Transverse colon (tissue), 4 donors: Measurements from ENCODE around the gene S100PBP. TPM values are rescaled to one million over a fixed set of nuclear protein-coding genes. Genes with fewer than 3 reads are reported as not detected.

Experiments
- DNase-seq: peaks from one replicate; pipeline ENCODE4 v3.0.0-alpha.2; 2019
- H3K27ac ChIP-seq, 4 donors: fragments of 200-600 bp; sonication (generic); 2 replicates each; pipeline ENCODE4 v1.5.1; 2016 to 2018; ENCODE audit warnings: inconsistent platforms in 4 of 4
- H3K27me3 ChIP-seq: fragments of 200-600 bp; sonication (generic); 2 replicates; pipeline ENCODE4 v1.5.1; 2017; ENCODE audit warnings: inconsistent platforms
- H3K36me3 ChIP-seq, 4 donors: fragments of 200-600 bp; sonication (generic); 2 replicates each; pipeline ENCODE4 v1.5.1; 2017 to 2019; ENCODE audit warnings: inconsistent platforms in 4 of 4
- H3K4me1 ChIP-seq, 4 donors: fragments of 200-600 bp; sonication (generic); 2 replicates each; pipeline ENCODE4 v1.5.1; 2017 to 2020; ENCODE audit warnings: inconsistent platforms in 4 of 4
- H3K4me3 ChIP-seq, 4 donors: fragments of 200-600 bp; sonication (generic); 1 replicate in 1 of 4; 2 replicates in 3 of 4; pipeline versions ENCODE4 v1.5.1 to v1.6.1; 2017 to 2019; ENCODE audit warnings: inconsistent platforms in 4 of 4
- H3K9me3 ChIP-seq, 2 donors: fragments of 200-600 bp; sonication (generic); 2 replicates each; pipeline ENCODE4 v1.5.1; 2017 to 2019; ENCODE audit warnings: inconsistent platforms in 2 of 2
- EP300 ChIP-seq: sonication (generic); formaldehyde crosslinking; IDR thresholded peaks from one replicate; pipeline ENCODE4 v1.6.1; 2017; ENCODE audit warnings: antibody characterized with exemption, low read depth
- POLR2A ChIP-seq: fragments of 450-650 bp; IDR thresholded peaks from one replicate; pipeline ENCODE4 v1.6.1; 2016; ENCODE audit warnings: antibody characterized with exemption, mild to moderate bottlenecking, moderate library complexity
- POLR2AphosphoS5 ChIP-seq, 3 donors: sonication (generic); formaldehyde crosslinking; IDR thresholded peaks; one replicate each; pipeline ENCODE4 v1.6.1; 2016; ENCODE audit warnings: antibody characterized with exemption in 3 of 3
- WGBS, 2 donors: methylation state at CpG; one replicate each; pipeline ENCODE4 v1.1.5; 2018; ENCODE audit warnings: low coverage in 1 of 2; 5-methylcytosine and 5-hydroxymethylcytosine counted together
- in situ Hi-C, 4 donors: fragments of 200-750 bp; cut with MboI; loops; one replicate each; pipeline versions ENCODE4 v1.15.0 to v1.15.1; 2017; ENCODE audit warnings: low sequenced_read_pairs in 3 of 4, low pct_ligation_motif_present in 1 of 4, low pct_unique_long_range_greater_than_20kb in 1 of 4
- intact Hi-C: fragments of 100-400 bp; cut with DNase I; formaldehyde crosslinking; loops from one replicate; pipeline ENCODE4 v1.15.1; 2023; ENCODE audit warnings: low total_unique reads
- total RNA-seq, 4 donors: library from RNA; depleted of rRNA; stranded (reverse); fragments of >200 nt; gene quantifications; one replicate each; pipeline ENCODE4 v1.1.0, GENCODE V29; 2016
- TF ChIP-seq, protein P1 (sequence below), 5 experiments: fragments of 200-600 bp in 3 of 5; fragments of 450-650 bp in 2 of 5; sonication (generic) in 3 of 5; IDR thresholded peaks; 1 replicate in 2 of 5; 2 replicates in 3 of 5; pipeline ENCODE4 v1.5.1; 2016 to 2017; ENCODE audit warnings: antibody characterized with exemption in 5 of 5, inconsistent platforms in 3 of 5, mild to moderate bottlenecking in 2 of 5, moderate library complexity in 1 of 5

The S100PBP gene
- total RNA-seq, 4 donors from 2014 or later, result 26.2 to 257 (median 40.7) TPM

DNA sequence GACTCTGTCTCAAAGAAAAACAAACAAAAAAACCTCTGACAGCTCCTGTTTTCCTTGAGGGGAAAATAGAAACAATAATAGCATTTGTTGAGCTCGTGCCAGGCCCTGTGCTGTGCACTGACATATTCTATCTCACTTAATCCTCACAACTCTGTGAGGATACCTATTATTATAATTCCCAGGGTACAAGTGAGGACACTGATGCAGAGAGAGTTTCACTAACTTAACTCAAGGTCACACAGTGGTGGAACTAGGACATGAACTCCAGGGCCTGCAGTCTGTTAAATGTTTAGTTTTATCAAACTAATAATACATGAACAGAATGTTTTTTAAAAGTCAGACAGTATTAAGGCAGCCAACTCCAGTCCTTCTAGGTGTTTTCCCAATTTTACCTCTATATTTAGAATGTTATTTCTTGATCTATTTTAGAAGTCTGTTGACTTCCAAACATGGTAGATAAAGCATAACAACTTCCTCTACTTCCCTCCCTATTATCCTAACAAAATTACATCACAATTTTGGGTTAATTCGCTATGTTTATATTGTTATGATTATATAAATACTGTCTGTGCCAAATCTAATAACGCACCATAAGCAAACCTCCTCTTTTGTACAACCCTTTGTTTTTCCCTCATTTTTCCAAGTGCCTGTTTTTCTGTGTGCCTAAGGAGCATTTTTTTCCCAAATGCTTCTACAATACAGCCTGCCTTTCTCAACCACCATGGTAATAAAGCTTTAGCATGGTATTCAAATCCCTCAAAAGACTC is 48.4 kb downstream of the S100PBP start:
- no peak for TF ChIP-seq EP300
- TF ChIP-seq POLR2A, result no peak
- TF ChIP-seq, protein P1, sequence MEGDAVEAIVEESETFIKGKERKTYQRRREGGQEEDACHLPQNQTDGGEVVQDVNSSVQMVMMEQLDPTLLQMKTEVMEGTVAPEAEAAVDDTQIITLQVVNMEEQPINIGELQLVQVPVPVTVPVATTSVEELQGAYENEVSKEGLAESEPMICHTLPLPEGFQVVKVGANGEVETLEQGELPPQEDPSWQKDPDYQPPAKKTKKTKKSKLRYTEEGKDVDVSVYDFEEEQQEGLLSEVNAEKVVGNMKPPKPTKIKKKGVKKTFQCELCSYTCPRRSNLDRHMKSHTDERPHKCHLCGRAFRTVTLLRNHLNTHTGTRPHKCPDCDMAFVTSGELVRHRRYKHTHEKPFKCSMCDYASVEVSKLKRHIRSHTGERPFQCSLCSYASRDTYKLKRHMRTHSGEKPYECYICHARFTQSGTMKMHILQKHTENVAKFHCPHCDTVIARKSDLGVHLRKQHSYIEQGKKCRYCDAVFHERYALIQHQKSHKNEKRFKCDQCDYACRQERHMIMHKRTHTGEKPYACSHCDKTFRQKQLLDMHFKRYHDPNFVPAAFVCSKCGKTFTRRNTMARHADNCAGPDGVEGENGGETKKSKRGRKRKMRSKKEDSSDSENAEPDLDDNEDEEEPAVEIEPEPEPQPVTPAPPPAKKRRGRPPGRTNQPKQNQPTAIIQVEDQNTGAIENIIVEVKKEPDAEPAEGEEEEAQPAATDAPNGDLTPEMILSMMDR (IDR thresholded peaks at IDR 0.05), result no peak
- TF ChIP-seq POLR2AphosphoS5 (IDR thresholded peaks at IDR 0.05), result no peak
- H3K27ac ChIP-seq, result no peak overlapping the region
- intact Hi-C loops, result no loop called here
- DNase-seq, result no peak
- no peak overlapping the region for H3K4me3 ChIP-seq
- peaks cover 0 to 7% (median 0%) of the 10 kb centered on the region in 4 donors for H3K36me3 ChIP-seq
- in situ Hi-C loops, result loop anchor here in 1 of 4 donors (10.0 kb wide), 1 partner anchor 161 kb away; the partner anchor contains the start of gene SYNC
- 66 to 67% methylated on average over 2 to 3 of the region's 3 CpGs for WGBS, 2 donors
- peaks cover 5 to 10% (median 6%) of the 10 kb centered on the region in 4 donors for H3K4me1 ChIP-seq
- peaks cover 16% of the 10 kb centered on the region for H3K27me3 ChIP-seq
- H3K9me3 ChIP-seq, result no peaks in the 10 kb centered on the region

GRCh38 chr1:32867151-32867550 is 49.7 kb downstream of the S100PBP start:
- TF ChIP-seq EP300 (no peak), POLR2AphosphoS5 (IDR thresholded peaks at IDR 0.05) (no peak), POLR2A (no peak)
- TF ChIP-seq, protein P1 (IDR thresholded peaks at IDR 0.05), result no peak
- DNase-seq, result no peak
- H3K9me3 ChIP-seq, result no peaks in the 10 kb centered on the region
- intact Hi-C loops, result no loop called here
- no peak overlapping the region for H3K27ac ChIP-seq
- peaks cover 5 to 22% (median 10%) of the 10 kb centered on the region in 4 donors for H3K4me1 ChIP-seq
- H3K36me3 ChIP-seq, result peaks cover 0 to 7% (median 0%) of the 10 kb centered on the region in 4 donors
- no peak overlapping the region for H3K4me3 ChIP-seq
- in situ Hi-C loops, result loop anchor here in 1 of 4 donors (10.0 kb wide), 1 partner anchor 162 kb away; the partner anchor contains the start of gene SYNC
- H3K27me3 ChIP-seq, result peaks cover 29% of the 10 kb centered on the region
- WGBS, 2 donors, result 98 to 100% methylated on average over 2 to 5 of the region's 5 CpGs

DNA sequence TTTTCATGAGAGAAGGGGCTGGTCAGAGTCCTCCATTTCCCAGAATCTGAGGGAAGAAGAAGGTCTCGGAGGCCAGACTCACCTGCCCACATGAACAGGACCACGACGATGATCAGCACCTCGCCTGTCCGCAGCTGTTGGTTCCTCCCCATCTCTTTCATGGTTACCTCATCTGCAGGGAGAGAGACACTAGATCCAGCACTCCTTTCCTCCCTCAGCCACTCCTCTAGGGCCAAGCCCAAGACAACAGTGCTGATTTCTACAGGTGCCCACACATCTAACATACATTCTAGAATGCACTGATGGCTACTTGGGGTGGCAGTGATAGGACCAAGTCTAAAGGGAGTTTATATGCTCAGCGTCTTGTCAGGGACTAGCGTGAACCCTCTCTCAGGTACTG is 50.2 kb downstream of the S100PBP start:
- Histone ChIP-seq H3K27ac (no peak overlapping the region), H3K9me3 (no peaks in the 10 kb centered on the region), H3K27me3 (peaks cover 34% of the 10 kb centered on the region), H3K4me1 (peaks cover 5 to 27% (median 14%) of the 10 kb centered on the region in 4 donors), H3K4me3 (no peak overlapping the region), H3K36me3 (peaks cover 0 to 7% (median 0%) of the 10 kb centered on the region in 4 donors)
- DNase-seq, result no peak
- 88% methylated on average over 7 of the region's 7 CpGs; no CpG with 5 or more reads in 1 of the 2 donors for WGBS, 2 donors
- in situ Hi-C loops (loop anchor here in 1 of 4 donors (10.0 kb wide), 1 partner anchor 163 kb away; the partner anchor contains the start of gene SYNC), intact Hi-C loops (no loop called here)
- TF ChIP-seq POLR2AphosphoS5 (IDR thresholded peaks at IDR 0.05) (no peak), EP300 (no peak), POLR2A (no peak)
- TF ChIP-seq, protein P1 (IDR thresholded peaks at IDR 0.05), result no peak

DNA sequence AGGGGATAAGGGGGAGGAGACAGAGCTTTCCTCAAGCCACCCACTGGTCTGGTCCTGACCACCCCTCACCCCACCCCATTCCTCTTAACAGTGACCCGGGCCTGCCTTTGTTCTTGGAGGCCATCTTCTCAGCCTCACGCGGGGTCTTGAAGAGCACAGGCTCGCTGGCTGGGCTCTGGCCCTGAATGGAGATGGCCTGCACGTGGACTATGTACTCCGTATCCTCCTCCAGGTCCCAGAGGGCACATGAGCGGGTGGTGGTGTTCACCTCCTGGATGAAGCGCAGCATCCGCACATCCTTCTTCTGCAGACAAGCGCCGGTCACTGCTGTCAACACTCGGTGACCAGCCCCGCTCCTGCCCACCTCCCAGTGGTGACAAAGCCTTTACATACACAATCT is 50.6 kb downstream of the S100PBP start:
- Histone ChIP-seq H3K27me3 (peaks cover 34% of the 10 kb centered on the region), H3K4me3 (no peak overlapping the region), H3K4me1 (peaks cover 5 to 29% (median 15%) of the 10 kb centered on the region in 4 donors), H3K27ac (no peak overlapping the region), H3K36me3 (peaks cover 0 to 3% (median 0%) of the 10 kb centered on the region in 4 donors), H3K9me3 (no peaks in the 10 kb centered on the region)
- no peak for DNase-seq
- intact Hi-C loops, result no loop called here
- in situ Hi-C loops, result loop anchor here in 1 of 4 donors (10.0 kb wide), 1 partner anchor 163 kb away; the partner anchor contains the start of gene SYNC
- WGBS, 2 donors, result 83 to 96% methylated on average over 4 to 13 of the region's 13 CpGs
- no peak for TF ChIP-seq POLR2A
